Activated CD8-positive, alpha-beta memory T cell treated with anti-CD3 and anti-CD28 coated beads, Interleukin-2, amount 50 U/mL, for 24 hours (primary cell): Measurements from ENCODE around the gene FUT3.
"Not testable (repeated sequence)": the region's sequence is repeated elsewhere in the genome, so short reads cannot be mapped to it uniquely, and the experiment has no call there.

Source experiments
- DNase-seq: peaks from one replicate; pipeline ENCODE4 v3.0.0-alpha.2; 2020; ENCODE audit errors: extremely low read depth

FUT3 gene

GRCh38 chr19:5882421-5882968 is 31.2 kb upstream of the FUT3 start:
- DNase-seq = no peak

DNA sequence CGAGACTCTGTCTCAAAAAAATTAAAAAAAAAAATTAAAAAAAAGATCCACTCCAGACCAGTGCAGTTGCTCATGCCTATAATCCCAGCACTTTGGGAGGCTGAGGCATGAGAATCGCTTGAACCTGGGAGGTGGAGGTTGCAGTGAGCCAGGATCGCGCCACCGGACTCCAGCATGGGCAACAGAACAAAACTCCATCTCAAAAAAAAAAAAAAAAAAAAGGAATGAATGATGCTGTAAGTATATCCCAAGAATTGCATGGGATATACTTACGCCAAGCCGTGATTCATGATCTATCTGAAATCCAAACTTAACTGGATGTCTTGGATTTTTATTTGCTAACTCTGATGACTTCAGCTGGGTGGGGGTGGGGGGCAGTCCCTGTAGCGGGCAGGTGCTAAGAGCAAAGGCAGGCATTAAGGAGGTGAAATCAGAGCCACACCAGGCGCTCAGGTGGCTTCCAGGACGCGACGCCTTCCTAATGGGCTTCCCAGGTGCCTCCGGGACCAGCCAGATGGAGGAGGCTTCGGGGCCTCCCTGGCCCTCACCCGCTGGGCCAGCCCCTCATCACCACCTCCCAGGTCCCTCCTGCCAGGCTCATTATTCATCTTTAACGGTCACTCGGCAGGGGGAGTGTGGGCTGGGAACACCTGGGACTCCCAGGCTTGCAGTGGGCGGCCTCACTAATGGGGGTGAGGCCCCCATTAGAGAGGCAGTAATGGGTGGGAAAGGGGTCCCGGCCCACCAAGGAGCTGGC is 30.5 kb upstream of the FUT3 start:
- no peak for DNase-seq

DNA sequence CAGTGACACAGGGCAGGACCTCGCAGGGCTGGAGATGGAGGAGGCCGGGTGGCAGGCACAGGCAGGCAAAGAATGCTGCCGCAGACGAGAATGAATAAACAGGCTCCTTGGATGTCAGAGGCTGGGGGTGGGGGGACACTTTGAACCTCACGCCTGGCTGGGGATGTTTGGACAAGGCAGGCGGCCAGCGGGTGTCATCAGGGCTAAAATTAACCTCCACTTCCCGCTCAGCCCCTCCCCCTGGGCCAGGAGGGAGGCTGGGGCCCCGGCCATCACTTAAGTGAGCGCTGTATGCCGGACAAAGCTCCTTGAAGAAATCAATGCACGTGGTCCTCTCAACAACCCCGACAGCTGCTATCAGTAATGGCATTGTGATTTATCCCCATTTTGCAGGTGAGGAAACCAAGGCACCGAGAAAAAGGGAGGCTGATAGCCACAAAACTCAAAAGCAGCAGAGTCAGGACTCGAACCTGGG is 29.4 kb upstream of the FUT3 start:
- no peak for DNase-seq

- DNase-seq = no peak
Observed at GRCh38 chr19:5880196-5880595, 28.9 kb upstream of the FUT3 start.

DNA sequence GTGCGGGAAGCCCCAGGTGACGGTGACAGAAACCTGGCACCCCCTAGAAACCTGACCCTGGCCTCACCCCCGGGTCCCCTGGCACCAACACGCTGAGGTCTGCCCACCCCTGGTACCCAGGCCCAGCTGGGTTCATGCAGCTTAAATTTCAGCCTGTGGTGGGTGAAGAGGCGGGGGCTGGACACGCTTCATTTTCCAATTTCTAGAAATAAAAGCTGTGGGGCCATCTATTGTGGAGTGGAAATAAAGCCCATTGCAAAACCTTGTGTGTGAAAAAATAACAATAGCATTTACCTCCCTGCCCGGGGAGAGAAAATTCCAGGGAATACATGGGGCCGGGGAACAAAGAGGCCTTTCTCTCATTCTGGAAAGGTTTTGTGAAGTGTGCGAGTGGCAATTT is 26.6 kb upstream of the FUT3 start:
- no peak for DNase-seq

GRCh38 chr19:5877427-5877826 is 26.2 kb upstream of the FUT3 start:
- DNase-seq = no peak

GRCh38 chr19:5874496-5874895 is 23.2 kb upstream of the FUT3 start:
- not testable (repeated sequence) for DNase-seq

GRCh38 chr19:5873617-5874199 is 22.5 kb upstream of the FUT3 start:
- no peak for DNase-seq

- DNase-seq = no peak
Observed at GRCh38 chr19:5870986-5871394, 19.7 kb upstream of the FUT3 start.

GRCh38 chr19:5867201-5868136 is 16.2 kb upstream of the FUT3 start:
- DNase-seq = no peak

DNA sequence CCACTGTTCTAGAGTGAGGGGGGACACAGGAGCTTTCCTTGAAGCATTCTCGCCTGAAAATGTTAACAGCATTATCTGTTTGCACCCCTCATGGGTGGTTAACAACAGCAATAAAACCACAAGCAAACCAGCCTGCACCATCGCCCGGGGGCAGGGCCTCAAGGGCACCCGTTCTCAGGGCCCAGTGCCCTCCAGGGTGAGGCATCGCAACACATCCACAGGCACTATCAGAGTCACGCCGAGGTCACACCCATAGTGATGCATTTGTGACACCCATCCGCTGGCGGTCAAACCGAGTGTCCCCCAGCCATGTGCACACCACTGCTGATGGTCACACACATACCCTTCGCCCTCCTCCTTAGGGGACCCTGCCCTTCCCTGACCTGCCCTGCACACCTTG is 14.5 kb upstream of the FUT3 start:
- no peak for DNase-seq

GRCh38 chr19:5864725-5865486 is 13.7 kb upstream of the FUT3 start:
- no peak for DNase-seq

- no peak for DNase-seq
Observed at GRCh38 chr19:5864013-5864720, 12.9 kb upstream of the FUT3 start.

- DNase-seq = no peak
Observed at GRCh38 chr19:5863030-5863665, 11.9 kb upstream of the FUT3 start.

DNA sequence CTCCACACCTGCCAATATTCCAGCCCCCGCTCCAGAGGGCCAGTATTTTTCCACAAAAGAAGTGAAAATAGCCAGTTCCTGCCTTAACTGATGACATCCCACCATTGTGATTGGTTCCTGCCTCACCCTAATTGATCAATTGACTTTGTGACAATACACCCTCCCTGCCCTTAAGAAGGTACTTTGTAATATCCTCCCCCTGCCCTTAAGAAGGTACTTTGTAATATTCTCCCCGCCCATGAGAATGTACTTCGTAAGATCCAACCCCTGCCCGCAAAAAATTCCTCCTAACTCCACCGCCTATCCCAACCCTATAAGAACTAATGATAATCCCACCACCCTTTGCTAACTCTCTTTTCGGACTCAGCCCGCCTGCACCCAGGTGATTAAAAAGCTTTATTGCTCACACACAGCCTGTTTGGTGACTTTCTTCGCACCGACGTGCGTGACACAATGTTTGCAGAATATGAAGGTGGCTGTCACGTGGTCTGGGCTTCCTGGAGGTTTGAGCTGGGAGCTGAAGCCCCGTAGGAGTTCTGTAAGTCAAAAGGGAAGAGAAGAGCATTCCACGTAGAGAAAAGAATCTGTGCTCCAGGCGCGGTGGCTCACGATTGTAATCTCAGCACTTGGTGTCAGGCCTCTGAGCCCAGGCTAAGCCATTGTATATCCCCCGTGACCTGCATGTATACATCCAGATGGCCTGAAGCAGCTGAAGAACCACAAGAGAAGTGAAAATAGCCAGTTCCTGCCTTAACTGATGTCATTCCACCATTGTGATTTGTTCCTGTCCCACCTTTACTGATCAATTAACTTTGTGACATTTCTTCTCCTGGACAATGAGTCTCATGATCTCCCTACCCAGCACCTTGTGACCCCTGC is 6.2 kb upstream of the FUT3 start:
- DNase-seq = no peak

DNA sequence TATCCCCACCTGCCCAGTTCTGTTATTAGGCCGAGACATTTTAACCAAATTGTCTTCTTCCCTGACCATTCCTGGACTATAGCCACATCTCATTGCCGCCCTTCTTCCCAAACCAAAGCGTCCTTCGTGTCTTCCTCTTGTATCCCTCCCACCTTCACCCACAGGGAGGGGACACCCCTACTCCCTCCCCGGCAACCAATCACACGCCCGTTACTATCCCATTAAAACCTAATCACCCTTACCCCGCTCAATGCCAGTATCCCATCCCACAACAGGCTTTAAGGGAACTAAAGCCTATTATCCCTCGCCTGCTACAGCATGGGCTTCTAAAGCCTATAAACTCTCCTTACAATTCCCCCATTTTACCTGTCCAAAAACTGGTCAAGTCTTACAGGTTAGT is 3.9 kb upstream of the FUT3 start:
- DNase-seq = not testable (repeated sequence)

- not testable (repeated sequence) for DNase-seq
Observed at GRCh38 chr19:5854121-5854520, 2.9 kb upstream of the FUT3 start.

GRCh38 chr19:5850743-5851293 is 431 bp downstream of the FUT3 start:
- no peak for DNase-seq

DNA sequence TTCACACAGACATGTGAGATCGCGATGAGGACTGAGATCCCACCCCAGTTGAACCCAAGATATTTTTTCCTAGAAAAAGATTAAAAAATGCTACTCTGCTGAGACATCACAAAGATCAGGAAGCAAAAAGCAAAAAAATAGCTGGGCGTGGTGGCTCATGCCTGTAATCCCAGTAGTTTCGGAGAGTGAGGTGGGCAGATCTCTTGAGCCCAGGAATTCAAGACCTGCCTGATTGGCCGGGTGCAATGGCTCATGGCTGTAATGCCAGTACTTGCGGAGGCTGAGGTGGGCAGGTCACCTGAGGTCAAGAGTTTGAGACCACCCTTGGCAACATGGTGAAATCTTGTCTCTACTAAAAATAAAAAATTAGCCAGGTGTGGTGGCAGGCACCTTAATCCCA is 1.1 kb downstream of the FUT3 start:
- DNase-seq = no peak
